Measurements from ENCODE around the gene LAG3. TPM values are rescaled to one million over a fixed set of nuclear protein-coding genes. Genes with fewer than 3 reads are reported as not detected.

LAG3 gene
- total RNA-seq, 1 donor from 2014 or later, result not detected

DNA sequence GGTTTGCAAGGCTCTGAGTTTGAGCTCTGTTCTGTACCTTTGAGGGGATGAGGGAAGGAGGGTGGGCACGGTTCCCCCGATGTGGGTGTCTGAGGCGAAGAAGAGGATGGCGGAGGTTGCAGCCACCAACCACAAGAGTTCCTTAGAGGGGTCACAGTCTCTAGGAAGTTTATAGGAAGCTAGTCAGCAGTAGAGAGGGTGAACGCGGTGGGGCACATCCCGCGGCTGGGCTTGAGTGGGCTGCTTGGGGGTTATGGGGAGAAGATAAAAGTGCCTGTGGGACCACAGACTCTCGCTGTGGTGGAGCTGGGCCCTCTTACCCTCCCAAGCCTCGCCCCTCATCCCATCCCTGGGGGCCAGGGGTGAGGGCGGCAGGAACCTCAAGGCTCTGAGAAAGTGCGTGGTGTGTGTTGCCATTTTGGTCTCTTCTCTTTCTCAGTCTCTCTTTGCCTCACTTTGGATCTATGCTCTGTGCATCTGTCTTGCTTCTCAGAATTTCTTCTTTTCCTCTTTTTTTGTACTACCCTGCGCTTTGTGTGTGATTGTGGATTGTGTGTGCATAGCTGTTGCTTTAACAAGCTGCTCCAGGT lies 19.7 kb downstream of the LAG3 start:
- TF ChIP-seq, protein P1, sequence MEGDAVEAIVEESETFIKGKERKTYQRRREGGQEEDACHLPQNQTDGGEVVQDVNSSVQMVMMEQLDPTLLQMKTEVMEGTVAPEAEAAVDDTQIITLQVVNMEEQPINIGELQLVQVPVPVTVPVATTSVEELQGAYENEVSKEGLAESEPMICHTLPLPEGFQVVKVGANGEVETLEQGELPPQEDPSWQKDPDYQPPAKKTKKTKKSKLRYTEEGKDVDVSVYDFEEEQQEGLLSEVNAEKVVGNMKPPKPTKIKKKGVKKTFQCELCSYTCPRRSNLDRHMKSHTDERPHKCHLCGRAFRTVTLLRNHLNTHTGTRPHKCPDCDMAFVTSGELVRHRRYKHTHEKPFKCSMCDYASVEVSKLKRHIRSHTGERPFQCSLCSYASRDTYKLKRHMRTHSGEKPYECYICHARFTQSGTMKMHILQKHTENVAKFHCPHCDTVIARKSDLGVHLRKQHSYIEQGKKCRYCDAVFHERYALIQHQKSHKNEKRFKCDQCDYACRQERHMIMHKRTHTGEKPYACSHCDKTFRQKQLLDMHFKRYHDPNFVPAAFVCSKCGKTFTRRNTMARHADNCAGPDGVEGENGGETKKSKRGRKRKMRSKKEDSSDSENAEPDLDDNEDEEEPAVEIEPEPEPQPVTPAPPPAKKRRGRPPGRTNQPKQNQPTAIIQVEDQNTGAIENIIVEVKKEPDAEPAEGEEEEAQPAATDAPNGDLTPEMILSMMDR (conservative IDR thresholded peaks at IDR 0.05; ENCODE audit: low read depth, low read length), result no peak

DNA sequence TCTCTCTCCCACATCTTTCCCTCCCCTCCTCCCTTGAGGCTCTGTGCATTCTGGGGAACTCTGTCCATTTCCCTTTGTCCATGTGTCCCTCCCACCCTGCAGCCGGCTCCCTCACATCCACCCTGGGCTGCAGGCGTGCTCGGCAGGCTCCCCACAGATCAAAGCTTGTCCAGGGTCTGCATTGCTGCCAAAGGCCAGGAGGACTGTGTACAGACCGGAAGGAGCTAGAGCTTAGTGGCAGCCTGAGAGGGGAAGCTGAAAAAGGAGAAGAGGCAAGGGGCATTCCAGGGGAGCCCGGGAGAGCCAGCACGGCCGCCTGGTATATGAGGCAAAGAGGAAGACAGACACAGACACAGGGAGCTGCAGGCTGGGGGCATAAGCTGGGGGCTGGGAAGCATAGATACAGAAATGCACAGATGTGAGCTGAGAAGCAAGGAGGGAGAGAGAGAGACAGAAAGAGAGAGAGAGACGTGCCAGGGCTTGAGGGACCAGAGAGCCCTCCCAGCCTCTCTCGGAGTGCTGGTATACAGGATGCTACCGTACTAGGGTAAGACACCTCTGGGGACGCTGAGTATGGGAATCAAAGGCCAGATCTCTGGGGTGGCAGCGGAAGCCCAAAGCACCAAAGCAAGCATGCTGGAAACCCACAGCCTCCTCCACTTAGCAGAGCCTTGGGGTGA lies 20.3 kb downstream of the LAG3 start:
- no peak for DNase-seq (ENCODE audit: low read depth)
- TF ChIP-seq, protein P1 (conservative IDR thresholded peaks at IDR 0.05; ENCODE audit: low read depth, low read length), result no peak
- no peak overlapping the region for H3K4me3 ChIP-seq (ENCODE audit: low read depth, low read length)

More for the DNA sequence above, 19.7 kb downstream of the LAG3 start:
- no peak overlapping the region for H3K4me3 ChIP-seq (ENCODE audit: low read depth, low read length)
- DNase-seq (ENCODE audit: low read depth), result no peak

DNA sequence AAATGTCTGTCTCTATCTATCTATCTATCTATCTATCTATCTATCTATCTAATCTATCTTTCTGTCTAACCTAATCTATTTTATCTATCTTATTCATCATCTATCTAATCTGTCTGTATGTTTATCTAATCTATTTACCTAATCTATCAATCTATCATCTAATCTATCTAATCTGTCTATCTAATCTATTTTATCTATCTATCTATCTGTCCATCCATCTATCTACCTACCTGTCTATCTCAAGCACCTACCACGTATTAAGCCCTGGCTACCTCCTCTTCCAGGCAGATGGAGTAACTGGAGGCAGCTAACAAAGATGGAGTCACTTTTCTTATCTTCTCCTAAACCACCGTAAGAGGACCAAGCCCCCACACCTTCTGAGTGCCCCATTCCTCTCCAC lies 22.8 kb downstream of the LAG3 start:
- TF ChIP-seq, protein P1 (conservative IDR thresholded peaks at IDR 0.05; ENCODE audit: low read depth, low read length), result no peak
- no peak overlapping the region for H3K4me3 ChIP-seq (ENCODE audit: low read depth, low read length)
- no peak for DNase-seq (ENCODE audit: low read depth)

DNA sequence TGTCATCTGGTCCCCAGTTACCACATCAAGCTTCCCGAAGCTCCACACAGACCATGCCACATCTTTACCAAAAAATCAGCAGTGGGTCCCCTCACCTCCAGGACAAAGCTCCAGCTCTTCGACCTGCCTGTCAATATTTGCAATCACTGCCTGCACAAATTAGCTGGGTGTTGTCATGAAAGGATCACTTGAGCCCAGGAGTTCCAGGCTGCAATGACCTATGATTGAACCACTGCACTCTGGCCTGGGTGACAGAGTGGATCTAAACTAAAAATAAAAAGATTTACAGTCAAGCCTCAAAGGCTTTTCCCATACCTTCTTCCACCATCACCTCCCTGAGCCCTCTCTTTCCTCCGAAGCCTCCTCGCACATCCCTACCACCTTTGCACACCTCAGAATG lies 24.3 kb downstream of the LAG3 start:
- TF ChIP-seq, protein P1 (conservative IDR thresholded peaks at IDR 0.05; ENCODE audit: low read depth, low read length), result no peak
- DNase-seq (ENCODE audit: low read depth), result no peak
- H3K4me3 ChIP-seq (ENCODE audit: low read depth, low read length), result no peak overlapping the region

DNA sequence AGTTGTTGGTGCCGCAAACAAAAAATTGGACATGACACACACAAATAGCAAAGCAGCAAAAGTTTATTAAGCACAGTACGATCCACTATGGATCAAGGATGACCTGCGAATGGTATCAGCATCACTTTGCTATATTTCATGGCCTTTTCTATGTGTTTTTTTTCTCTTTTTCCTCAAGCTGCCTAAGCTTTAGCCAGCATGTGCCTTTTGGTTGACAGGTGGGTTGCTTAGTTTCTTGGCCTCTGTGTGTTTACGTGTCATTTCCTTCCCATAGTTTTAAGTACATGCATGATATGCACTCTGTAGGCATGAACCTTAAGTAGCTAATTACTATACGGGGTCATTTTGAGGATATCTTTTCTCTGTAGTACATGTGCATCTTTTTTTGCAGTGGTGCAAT lies 26.8 kb downstream of the LAG3 start:
- no peak for DNase-seq (ENCODE audit: low read depth)
- H3K4me3 ChIP-seq (ENCODE audit: low read depth, low read length), result no peak overlapping the region
- TF ChIP-seq, protein P1 (conservative IDR thresholded peaks at IDR 0.05; ENCODE audit: low read depth, low read length), result no peak

DNA sequence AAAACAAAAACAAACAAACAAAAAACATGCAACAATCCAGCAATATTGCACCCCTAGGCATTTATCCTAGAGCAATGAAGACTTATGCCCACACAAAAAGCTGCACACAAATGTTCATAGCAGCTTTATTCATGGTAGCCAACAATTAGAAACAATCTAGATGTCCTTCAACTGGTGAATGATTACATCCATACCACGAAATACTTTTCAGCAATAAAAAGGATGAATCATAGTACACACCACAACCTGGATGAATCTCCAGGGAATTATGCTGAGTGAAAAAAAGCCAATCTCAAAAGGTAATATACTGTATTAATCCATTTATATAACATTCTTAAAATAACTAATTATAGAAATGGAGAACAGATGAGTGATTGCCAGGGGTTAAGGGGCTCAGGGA lies 34.9 kb downstream of the LAG3 start:
- no peak for DNase-seq (ENCODE audit: low read depth)
- TF ChIP-seq, protein P1 (conservative IDR thresholded peaks at IDR 0.05; ENCODE audit: low read depth, low read length), result no peak
- no peak overlapping the region for H3K4me3 ChIP-seq (ENCODE audit: low read depth, low read length)

DNA sequence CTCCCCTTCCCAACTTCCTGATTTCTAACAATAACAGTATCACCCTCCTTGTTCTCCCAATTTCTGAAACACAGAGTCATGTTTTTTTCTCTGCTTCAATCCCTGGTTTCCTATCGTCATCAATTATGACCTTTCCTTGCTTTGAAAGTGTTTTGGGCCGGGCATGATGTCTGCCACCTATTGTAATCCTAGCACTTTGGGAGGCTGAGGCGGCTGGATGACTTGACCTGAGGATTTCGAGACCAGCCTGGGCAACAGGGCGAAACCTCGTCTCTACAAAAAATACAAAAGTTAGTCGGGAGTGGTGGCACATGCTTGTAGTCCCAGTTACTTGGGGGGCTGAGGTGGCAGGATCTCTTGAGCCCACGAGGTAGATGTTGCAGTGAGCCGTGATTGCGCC lies 36.7 kb downstream of the LAG3 start:
- no peak for DNase-seq (ENCODE audit: low read depth)
- TF ChIP-seq, protein P1 (conservative IDR thresholded peaks at IDR 0.05; ENCODE audit: low read depth, low read length), result no peak
- no peak overlapping the region for H3K4me3 ChIP-seq (ENCODE audit: low read depth, low read length)
